HepG2 (cell line): ENCODE data around the gene DCST2. TPM values are rescaled to one million over a fixed set of nuclear protein-coding genes. Genes with fewer than 3 reads are reported as not detected.
A peak's percentile ranks its signal among the peaks of the same experiment; 100 is the strongest.

Experiments used
- GATAD1 ChIP-seq: IDR thresholded peaks from 2 replicates; pipeline ENCODE4 v1.6.1; 2016; ENCODE audit warnings: missing genetic modification reagents, missing compliant biosample characterization
- SPEN ChIP-seq: sonication (generic); formaldehyde crosslinking; IDR thresholded peaks from 2 replicates; pipeline ENCODE4 v1.5.1; 2020; ENCODE audit warnings: low read depth, mild to moderate bottlenecking, missing genetic modification reagents
- TAF15 ChIP-seq: fragments of 200-400 bp; formaldehyde crosslinking; IDR thresholded peaks from one replicate; pipeline ENCODE4 v1.6.1; 2018; ENCODE audit warnings: mild to moderate bottlenecking, low read depth, low read length; ENCODE audit not compliant: poor library complexity, severe bottlenecking
- ZNF180 ChIP-seq: sonication (generic); formaldehyde crosslinking; IDR thresholded peaks from 2 replicates; pipeline ENCODE4 v1.4.0; 2020; ENCODE audit warnings: low read depth, missing genetic modification reagents, borderline replicate concordance
- ZNF318 ChIP-seq: sonication (generic); formaldehyde crosslinking; IDR thresholded peaks from 2 replicates; pipeline ENCODE4 v1.4.0; 2020; ENCODE audit warnings: mild to moderate bottlenecking, missing genetic modification reagents
- ZNF382 ChIP-seq: sonication (generic); formaldehyde crosslinking; IDR thresholded peaks from 2 replicates; pipeline ENCODE4 v1.5.0; 2020; ENCODE audit warnings: missing genetic modification reagents, mild to moderate bottlenecking, borderline replicate concordance
- ZNF407 ChIP-seq: sonication (generic); formaldehyde crosslinking; IDR thresholded peaks from one replicate; pipeline ENCODE4 v1.5.1; 2020; ENCODE audit warnings: mild to moderate bottlenecking, missing genetic modification reagents; ENCODE audit errors: not compliant biosample characterization
- ZNF710 ChIP-seq: sonication (generic); formaldehyde crosslinking; IDR thresholded peaks from 2 replicates; pipeline ENCODE4 v1.5.0; 2020; ENCODE audit warnings: mild to moderate bottlenecking, missing genetic modification reagents, borderline replicate concordance
- polyA plus RNA-seq, 8 experiments: library from polyadenylated mRNA; depleted of rRNA in 3 of 8; stranded (reverse) in 7 of 8; unstranded in 1 of 8; fragments of >200 nt; fragmentation: Illumina TruSeq in 4 of 8; extraction: Trizol in 4 of 8; gene quantifications; 2 replicates each; pipeline versions ENCODE4 v1.2.1 to v1.2.3, GENCODE V29; 2011 to 2016; ENCODE audit warnings: low read depth in 4 of 8, missing spikeins in 1 of 8, mixed read lengths in 1 of 8; ENCODE audit not compliant: insufficient read depth in 1 of 8
- total RNA-seq, 5 experiments: library from RNA; depleted of rRNA; stranded (reverse); fragments of >200 nt; fragmentation: Illumina TruSeq; extraction: Trizol; gene quantifications; 2 replicates each; pipeline ENCODE4 v1.2.3, GENCODE V29; 2016; ENCODE audit warnings: low read depth in 1 of 5

Gene DCST2
- total and polyA plus RNA-seq, 2 of the 13 experiments (the other 11 are each of a cell fraction or from before 2014, with no cell fraction given): 0.74 TPM; not detected in 1

GRCh38 chr1:155017041-155017945, 16.3 kb downstream of the DCST2 start (continued):
- TF ChIP-seq ZNF318 (CRISPR knock-in tag): peak; percentile 44; the same call in 1 of the 2 replicates
- TF ChIP-seq ZNF382 (CRISPR knock-in tag): no peak
- peak; percentile 81 for TF ChIP-seq SPEN (CRISPR knock-in tag)
- no peak for TF ChIP-seq ZNF180
- TF ChIP-seq GATAD1 (CRISPR knock-in tag): peak; percentile 71
- TF ChIP-seq ZNF407 (CRISPR knock-in tag): peak; percentile 44
- peak; percentile 83 for TF ChIP-seq ZNF710 (CRISPR knock-in tag)
- TF ChIP-seq TAF15: peak; percentile 36
